ENCODE data around the gene CADPS. TPM values are rescaled to one million over a fixed set of nuclear protein-coding genes. Genes with fewer than 3 reads are reported as not detected.

The CADPS gene
- total RNA-seq, 1 experiment from 2014 or later = not detected

DNA sequence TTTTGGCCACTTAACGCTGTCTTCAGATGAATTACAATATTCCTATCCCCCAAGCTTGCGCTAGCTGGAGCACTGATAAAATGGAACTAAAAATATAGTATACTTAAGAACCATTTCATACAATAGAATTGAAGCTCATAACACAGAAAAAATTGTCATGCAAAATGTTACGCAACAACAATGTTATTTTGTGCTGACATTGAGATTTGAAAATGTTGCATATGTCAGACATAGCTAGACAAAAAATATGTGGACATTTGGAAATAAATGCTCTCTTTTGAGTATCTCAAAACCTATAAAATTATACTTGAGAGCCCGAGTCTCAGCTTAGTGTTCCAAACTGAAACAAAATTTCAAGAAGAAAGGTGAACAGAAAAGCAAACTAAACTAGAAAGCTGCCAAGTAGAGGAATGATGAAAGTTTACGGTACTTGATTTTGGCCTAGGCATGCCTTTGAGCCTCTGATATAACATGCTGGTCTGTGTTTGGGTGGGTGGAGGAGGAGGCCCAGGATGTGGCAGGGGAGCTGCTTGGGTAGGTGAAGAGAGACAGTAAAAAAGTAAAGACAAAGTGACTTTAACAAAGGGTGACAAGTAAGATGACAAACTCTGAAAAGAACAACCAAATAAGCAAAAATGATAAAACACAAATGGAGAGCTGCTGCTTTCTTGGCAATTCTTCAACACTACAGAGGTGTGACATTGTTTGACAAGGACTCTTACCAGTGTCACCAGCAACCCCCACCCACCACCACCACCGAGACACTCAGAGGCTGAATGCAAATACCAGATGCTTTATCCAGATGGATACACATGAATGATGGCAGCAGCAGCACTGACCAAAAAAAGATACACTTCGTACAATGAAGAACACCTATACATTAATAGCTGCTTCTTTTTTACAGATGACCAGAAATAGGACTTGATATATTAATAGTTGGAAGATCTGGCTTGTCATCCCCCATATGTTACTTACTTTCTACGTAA is 372.6 kb downstream of the CADPS start:
- in situ Hi-C loops (cut with HindIII; ENCODE audit: low sequenced_read_pairs) = no loop called here

GRCh38 chr3:62501289-62501668 is 373.9 kb downstream of the CADPS start:
- DNase-seq (ENCODE audit: low spot score) = no peak
- in situ Hi-C loops (cut with HindIII; ENCODE audit: low sequenced_read_pairs) = no loop called here

More for the DNA sequence above, 372.6 kb downstream of the CADPS start:
- no peak for DNase-seq (ENCODE audit: low spot score)

DNA sequence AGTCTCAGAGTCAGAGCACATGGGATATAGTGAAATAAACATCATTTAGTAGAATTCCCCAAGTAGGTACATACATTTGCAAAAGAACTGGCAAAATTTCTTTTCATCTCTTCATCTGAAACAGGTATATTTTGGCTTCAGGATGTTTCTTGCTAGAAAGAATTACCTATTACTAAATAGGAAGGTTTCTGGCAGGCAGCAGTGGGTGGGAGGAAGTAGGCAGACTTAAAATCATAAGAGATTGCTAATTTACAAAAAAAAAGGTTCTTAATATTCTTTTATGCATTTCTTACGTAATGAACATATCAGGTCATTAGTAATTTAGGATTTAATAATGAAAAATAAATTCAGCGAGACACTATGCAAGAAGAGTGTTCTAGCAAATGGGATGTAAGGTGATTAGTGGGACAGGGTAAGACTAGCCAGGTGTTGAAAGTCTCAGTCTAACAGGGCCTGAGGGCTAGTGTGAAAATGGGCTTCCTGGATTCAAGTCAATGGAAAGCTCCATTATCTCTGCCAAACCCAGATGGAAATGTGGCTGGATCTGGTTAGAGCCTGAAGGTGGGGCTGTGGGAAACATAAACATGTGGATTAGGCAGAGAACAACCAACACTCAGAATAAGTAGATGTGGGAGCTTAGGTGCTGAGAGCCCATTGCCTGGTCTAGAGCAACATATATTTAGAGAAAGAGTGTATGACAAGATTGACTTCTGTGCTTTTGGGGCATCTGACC is 374.5 kb downstream of the CADPS start:
- DNase-seq (ENCODE audit: low spot score) = no peak
- in situ Hi-C loops (cut with HindIII; ENCODE audit: low sequenced_read_pairs) = no loop called here

DNA sequence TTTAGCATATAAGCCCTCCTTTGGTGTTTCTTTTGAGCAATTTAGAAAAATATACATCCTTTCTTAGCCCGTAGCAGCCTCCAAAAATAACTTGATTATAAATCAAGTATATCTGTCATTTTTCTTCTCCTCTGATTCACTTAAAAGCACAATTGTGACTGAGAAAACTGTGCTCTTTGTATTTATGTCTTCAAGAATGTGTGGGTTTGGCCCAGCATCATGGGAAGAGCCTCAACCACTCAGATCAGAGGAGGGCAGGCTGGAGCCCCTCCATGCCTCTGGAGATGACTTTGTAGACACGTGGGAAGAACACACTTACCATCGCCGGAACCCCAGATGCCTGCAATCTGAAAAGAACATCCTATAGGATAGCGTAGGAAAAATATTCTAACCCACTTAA is 378.1 kb downstream of the CADPS start:
- in situ Hi-C loops (cut with HindIII; ENCODE audit: low sequenced_read_pairs) = no loop called here
- DNase-seq (ENCODE audit: low spot score) = no peak

DNA sequence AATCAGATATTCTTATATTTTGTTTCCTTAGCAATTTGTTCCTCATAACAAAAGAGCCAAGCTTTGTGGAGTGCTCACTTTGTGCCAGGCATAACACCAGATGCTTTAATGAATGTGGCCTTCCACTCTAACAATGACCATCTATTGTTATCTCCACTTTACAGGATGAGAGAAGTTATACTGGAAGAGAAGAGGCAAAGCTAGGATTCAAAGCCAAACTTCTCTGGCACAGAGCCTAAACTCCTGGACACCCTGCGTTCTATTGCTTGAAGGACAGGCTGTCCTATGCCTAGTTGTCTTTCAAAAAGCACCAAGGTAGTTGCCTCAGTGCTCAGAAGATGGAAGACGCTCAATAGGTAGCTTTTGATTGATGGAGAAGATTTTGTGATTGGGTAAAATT is 378.7 kb downstream of the CADPS start:
- in situ Hi-C loops (cut with HindIII; ENCODE audit: low sequenced_read_pairs) = no loop called here
- DNase-seq (ENCODE audit: low spot score) = no peak

DNA sequence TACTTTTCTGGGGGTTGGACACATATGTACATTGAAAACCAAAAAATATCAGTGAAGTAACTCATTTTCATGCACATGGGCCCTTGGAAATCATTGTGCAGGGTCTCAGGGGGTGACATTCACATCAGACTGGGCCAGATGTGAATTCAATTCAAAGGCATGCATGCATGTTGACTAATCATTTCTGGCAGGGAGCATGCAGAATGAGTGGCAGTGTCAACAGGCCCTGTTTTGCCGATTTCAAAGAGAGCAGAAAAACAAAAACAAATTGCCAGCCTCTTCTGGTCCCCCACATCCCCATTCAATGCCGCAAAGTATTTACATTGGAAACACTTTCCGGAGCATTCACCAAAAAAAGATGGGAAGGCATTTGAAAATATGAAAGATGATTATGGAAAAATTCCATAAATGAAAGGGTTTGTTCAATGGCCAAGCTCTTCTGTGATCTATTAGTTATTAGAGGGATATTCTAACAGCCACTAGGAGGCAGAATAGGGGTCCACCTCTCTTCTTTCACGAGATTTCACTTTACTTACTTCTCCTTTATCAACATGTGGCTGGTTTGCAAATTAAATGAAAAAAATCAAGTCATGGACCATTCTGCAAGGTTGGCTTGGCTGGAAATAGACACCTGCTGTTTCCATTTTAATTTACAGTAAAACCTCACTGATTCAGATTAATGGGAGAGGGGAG is 382.0 kb downstream of the CADPS start:
- in situ Hi-C loops (cut with HindIII; ENCODE audit: low sequenced_read_pairs) = no loop called here
- DNase-seq (ENCODE audit: low spot score) = no peak

DNA sequence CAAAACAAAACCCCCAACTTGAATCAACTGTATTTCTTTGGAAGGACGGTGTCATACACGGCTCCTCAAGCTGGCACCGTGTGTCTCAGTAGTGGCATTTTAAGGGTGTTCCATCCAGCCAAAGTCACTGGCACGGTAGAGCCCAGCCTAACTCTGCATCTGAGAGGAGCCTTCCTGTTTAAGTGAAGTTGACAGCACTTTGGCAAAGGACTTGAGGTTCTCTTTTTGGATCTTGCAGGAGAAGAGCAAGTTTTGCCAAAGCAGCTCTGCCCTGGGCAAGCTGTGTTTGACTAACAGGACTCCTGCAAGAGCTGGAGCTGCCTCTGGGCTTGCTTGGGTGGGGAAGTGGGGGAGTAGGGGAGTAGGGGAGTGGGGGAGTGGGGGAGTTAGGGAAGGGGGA is 392.3 kb downstream of the CADPS start:
- in situ Hi-C loops (cut with HindIII; ENCODE audit: low sequenced_read_pairs) = no loop called here
- no peak for DNase-seq (ENCODE audit: low spot score)

GRCh38 chr3:62481962-62482361 is 393.3 kb downstream of the CADPS start:
- no peak for DNase-seq (ENCODE audit: low spot score)
- in situ Hi-C loops (cut with HindIII; ENCODE audit: low sequenced_read_pairs) = no loop called here

- no peak for DNase-seq (ENCODE audit: low spot score)
- in situ Hi-C loops (cut with HindIII; ENCODE audit: low sequenced_read_pairs) = no loop called here
These were observed 395.2 kb downstream of the CADPS start for GRCh38 chr3:62480056-62480455.

DNA sequence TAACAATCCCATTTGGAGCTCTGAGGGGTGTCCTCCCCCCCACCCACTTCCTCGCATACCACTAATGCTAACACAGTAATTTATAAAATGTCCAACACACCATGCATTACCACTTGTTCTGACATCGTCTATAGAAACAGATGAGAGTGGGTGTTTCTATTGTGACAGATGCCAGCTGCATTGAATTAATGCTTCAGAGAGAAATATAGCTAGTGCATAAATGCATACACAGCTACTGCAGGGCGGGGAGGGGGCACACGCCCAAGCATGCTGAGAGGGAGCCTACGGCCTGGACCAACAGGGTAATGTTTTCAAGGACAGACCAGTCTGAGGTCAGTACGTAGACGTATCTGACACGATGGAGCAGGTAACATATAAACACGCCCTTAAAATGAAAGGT is 395.9 kb downstream of the CADPS start:
- in situ Hi-C loops (cut with HindIII; ENCODE audit: low sequenced_read_pairs) = no loop called here
- no peak for DNase-seq (ENCODE audit: low spot score)

GRCh38 chr3:62475306-62475705 is 399.9 kb downstream of the CADPS start:
- DNase-seq (ENCODE audit: low spot score) = no peak

GRCh38 chr3:62467966-62468722 is 407.1 kb downstream of the CADPS start:
- no peak for DNase-seq (ENCODE audit: low spot score)
- in situ Hi-C loops (cut with HindIII; ENCODE audit: low sequenced_read_pairs) = no loop called here

More at GRCh38 chr3:62475306-62475705, 399.9 kb downstream of the CADPS start:
- in situ Hi-C loops (cut with HindIII; ENCODE audit: low sequenced_read_pairs) = no loop called here

DNA sequence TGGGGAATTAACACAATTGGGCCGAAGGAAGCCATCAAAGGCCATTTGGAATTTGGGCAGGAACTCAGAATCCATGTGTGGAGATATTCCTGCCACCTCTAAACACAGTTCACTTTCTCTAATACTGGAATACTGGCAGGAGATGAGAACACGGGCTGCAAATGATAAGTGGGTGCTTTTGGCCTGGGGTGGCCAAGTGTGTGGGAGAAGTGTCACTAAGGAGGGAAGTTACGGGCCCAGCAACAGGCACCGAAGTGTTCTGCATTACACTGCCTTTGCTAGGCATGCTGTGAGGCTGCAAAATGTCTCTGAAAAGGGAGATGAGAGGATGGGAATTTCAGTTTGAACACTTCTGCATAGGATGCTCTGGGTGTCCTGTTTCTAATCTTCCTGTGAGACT is 412.4 kb downstream of the CADPS start:
- DNase-seq (ENCODE audit: low spot score) = no peak
- in situ Hi-C loops (cut with HindIII; ENCODE audit: low sequenced_read_pairs) = no loop called here

DNA sequence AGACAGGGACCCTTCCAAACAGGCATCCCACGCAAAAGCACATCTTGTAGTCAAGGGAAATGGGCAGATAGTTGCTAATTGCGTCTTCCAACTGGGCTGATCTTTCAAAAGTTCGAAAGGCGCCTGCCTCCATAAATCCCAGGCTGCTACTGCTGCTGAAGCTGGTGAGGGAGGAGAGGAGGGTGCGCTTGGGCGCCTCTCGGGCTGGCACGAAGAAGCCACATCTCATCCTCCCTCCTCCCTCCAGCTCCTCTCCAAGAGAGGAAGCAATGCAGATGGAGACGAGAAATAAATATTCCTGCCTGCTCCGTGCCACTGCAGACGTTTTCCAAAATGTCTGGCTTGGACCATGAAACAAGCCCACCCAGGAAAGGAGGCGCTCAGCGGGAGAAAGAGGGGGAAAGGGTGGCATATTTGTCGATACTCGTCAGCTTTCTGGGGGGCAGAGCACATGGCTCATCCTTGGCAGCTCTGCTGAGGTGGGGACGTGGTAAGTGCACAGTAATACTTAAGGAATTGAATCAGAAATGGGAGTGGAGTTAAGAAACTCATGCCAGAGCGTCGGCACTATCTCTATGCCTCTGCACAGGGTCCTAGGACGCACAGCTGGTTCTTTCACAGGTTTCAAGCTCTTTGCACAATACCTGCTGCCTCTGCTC is 413.0 kb downstream of the CADPS start:
- in situ Hi-C loops (cut with HindIII; ENCODE audit: low sequenced_read_pairs) = no loop called here
- no peak for DNase-seq (ENCODE audit: low spot score)

- no peak for DNase-seq (ENCODE audit: low spot score)
- in situ Hi-C loops (cut with HindIII; ENCODE audit: low sequenced_read_pairs) = no loop called here
These were observed 420.3 kb downstream of the CADPS start for GRCh38 chr3:62454916-62455315.

- no peak for DNase-seq (ENCODE audit: low spot score)
- in situ Hi-C loops (cut with HindIII; ENCODE audit: low sequenced_read_pairs) = no loop called here
These were observed 421.8 kb downstream of the CADPS start for GRCh38 chr3:62453448-62453847.

- no peak for DNase-seq (ENCODE audit: low spot score)
- in situ Hi-C loops (cut with HindIII; ENCODE audit: low sequenced_read_pairs) = no loop called here
These were observed 423.9 kb downstream of the CADPS start for GRCh38 chr3:62451211-62451887.

DNA sequence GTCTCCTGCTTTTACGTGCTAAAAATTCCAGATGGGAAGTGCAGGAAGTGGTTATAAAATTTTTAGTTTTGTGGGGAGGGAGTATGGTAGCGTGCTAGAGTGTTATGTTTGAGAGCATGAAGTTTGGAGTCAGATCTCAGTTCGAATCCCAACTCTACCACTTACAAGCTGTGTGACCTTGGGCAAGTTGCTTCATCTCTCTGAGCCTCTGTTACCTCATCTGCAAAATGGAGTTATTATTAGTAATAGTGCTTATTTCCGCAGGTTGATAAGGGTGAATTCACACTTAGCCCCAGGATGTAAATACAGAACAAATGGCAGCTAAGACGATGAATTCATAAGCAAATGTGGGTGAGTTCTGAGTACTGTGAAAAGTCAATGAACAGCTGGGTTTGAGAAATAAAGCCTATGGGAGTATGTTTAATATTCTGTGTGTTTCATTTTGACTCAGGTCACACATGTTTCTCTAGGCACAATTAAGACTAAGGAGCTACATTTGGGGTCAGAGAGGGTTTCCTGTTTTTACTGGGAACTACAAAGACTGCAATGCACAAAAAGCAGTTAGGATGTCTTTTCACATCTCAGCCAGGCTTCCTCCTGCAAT is 428.8 kb downstream of the CADPS start:
- no peak for DNase-seq (ENCODE audit: low spot score)
- in situ Hi-C loops (cut with HindIII; ENCODE audit: low sequenced_read_pairs) = no loop called here

Data from G401 (cell line).